Fibroblast of villous mesenchyme (primary cell): ENCODE measurements around the gene C3orf38. TPM values are rescaled to one million over a fixed set of nuclear protein-coding genes. Genes with fewer than 3 reads are reported as not detected.

Experiments
- DNase-seq: peaks from one replicate; pipeline ENCODE4 v3.0.0-alpha.2; 2010; ENCODE audit warnings: low read depth
- H3K4me3 ChIP-seq: 2 replicates; pipeline ENCODE4 v1.5.1; 2011; ENCODE audit warnings: low read depth, mild to moderate bottlenecking, low read length
- total RNA-seq: library from RNA; depleted of rRNA; stranded (reverse); fragments of >200 nt; gene quantifications from 2 replicates; pipeline ENCODE4 v1.2.3, GENCODE V29; 2012
- TF ChIP-seq, protein P1 (sequence below): IDR thresholded peaks from 2 replicates; pipeline ENCODE4 v1.5.1; 2012; ENCODE audit warnings: low read depth, mild to moderate bottlenecking, low read length; ENCODE audit not compliant: insufficient read depth

The C3orf38 gene
- total RNA-seq, 1 donor: 33.2 TPM

DNA sequence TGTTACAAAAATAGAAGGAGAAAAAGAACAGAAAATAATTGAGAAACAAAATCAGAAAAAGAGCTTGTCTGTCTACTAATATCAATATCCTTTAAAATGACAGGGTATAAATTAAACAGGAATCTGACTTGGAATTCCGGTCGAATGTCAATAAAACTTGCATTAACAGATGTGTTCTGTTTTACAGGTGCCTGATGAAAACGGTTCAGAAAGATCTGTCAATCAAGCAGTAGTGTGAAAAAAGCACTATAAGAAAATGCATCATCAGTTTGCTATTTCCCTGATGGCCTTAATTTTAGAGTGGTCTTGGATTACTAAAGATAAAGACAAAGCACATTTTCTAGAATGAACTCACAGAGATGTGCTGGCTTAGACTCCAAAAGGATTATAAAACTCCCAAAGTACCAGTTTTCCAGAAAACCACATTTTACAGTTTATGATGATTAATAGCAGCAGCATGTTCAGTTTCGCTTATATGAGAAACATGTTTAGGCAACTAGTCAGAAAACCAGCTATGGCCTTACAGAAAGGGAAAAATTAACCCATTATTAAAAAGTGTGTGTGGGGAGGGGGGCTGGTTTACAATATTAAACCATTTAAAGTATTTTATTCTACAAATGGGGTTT lies 8.2 kb upstream of the C3orf38 start:
- TF ChIP-seq, protein P1, sequence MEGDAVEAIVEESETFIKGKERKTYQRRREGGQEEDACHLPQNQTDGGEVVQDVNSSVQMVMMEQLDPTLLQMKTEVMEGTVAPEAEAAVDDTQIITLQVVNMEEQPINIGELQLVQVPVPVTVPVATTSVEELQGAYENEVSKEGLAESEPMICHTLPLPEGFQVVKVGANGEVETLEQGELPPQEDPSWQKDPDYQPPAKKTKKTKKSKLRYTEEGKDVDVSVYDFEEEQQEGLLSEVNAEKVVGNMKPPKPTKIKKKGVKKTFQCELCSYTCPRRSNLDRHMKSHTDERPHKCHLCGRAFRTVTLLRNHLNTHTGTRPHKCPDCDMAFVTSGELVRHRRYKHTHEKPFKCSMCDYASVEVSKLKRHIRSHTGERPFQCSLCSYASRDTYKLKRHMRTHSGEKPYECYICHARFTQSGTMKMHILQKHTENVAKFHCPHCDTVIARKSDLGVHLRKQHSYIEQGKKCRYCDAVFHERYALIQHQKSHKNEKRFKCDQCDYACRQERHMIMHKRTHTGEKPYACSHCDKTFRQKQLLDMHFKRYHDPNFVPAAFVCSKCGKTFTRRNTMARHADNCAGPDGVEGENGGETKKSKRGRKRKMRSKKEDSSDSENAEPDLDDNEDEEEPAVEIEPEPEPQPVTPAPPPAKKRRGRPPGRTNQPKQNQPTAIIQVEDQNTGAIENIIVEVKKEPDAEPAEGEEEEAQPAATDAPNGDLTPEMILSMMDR: no peak
- no peak overlapping the region for H3K4me3 ChIP-seq
- DNase-seq: peak; percentile 80

DNA sequence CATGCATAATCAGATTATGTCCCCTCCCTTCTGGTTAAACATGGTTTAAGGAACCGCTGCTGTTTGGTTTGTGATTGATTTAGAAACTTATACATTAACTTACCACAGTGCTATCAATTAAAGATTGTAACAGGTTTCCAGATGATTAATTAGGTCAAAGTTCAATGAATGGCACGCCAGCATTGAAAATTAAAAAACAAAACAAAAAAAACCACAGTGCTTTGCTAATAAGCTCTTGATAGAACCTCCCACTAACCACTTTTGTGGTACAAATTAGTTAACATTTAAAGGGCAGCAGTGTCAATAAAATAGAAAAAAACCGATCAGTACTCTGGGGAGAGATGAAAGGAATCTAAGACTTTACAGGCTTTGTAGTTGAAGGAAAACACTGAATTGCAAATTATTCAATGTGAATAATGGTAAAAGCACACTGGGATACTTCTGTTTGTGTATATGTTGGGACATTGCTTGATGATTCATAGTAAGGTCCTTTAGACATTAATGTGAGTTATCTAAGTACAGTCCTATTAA lies 7.6 kb upstream of the C3orf38 start:
- TF ChIP-seq, protein P1: no peak
- no peak overlapping the region for H3K4me3 ChIP-seq
- peak; percentile 66 for DNase-seq

DNA sequence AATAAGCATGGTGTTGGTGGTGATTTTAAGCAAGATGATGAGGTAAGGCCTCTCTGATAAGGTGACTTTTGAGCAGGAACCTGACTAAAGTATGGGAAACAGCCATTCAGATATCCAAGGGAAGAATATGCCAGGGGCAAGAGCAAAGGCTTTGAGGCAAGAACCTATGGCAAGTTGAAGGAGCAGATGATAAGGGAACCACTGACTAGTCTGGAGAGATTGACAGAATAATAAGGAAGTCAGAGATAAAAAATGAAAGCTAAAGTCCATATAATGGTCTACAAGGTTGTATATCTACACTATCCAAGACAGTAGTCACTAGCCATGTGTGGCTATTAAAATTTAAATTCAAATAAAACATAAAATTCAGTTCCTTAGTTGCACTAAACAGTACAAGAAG lies 2.5 kb upstream of the C3orf38 start:
- no peak overlapping the region for H3K4me3 ChIP-seq
- DNase-seq: no peak
- TF ChIP-seq, protein P1: no peak

- TF ChIP-seq, protein P1: no peak
- H3K4me3 ChIP-seq: peak overlapping the region; percentile 91
- DNase-seq: no peak
These were observed 1.1 kb upstream of the C3orf38 start for GRCh38 chr3:88148651-88149050.

DNA sequence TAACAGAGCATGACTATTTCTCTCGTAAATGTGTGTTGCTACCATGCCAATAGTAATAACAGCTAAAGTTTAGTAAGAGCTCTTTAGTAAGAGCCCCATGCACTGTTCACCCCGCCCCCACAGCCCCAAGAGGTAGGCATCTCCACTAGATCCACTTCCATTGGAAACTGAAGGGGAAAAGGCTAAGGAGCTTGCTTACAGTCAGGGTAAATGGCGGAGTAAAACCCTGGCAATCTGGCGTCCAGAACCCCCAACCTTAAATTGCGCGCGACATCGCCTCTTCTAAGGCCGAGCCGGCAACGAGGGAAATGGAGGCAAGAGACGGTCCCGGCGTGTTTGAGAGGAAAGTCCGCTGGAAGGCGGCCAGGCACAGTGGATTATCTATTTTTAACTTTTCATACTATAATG lies 654 bp upstream of the C3orf38 start:
- H3K4me3 ChIP-seq: peak overlapping the region; percentile 91
- TF ChIP-seq, protein P1: no peak
- DNase-seq: no peak

DNA sequence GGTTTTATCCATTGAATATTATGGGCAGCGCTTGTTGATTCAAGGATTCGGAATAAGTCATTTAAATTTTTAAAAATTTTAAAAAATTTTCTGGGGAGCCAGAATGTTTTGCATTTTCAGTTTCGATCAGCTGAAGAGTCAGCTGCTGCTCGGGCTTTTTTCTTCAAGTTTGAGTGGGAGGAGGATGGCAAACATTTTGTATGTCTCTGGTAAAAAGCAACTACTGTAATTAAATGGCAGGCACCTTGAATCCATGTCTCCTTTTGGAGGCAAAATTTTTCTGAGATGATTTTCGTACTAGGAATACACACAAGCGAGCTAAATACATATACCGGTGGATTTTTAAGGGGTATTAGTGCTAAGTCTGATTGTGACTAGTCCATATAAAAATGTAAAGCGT lies 612 bp downstream of the C3orf38 start:
- TF ChIP-seq, protein P1: no peak
- peak; percentile 32 for DNase-seq
- H3K4me3 ChIP-seq: peak overlapping the region; percentile 91

DNA sequence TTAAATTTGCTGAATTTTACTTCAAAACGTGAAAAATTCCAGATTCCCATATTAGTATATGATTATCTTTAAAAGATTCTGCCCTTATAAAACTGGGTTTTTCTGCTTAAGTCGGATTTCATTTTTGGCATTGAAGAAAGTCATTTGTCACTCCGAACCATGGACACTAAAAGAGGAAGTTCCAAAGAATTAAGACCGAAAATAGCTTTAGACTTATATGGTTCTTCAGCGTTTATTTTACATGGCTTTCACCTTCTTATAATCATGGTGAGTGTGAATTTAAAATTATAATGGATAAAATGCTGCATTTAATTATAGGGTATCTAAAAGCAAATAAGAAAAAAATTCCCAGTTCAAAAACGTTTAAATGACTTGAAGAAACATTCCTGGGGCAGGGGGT lies 1.0 kb downstream of the C3orf38 start:
- DNase-seq: no peak
- H3K4me3 ChIP-seq: peak overlapping the region; percentile 91
- TF ChIP-seq, protein P1: no peak
